Measurements from ENCODE around the gene TBC1D22A.

Gene TBC1D22A

GRCh38 chr22:46795845-46796565 is 33.6 kb downstream of the TBC1D22A start:
- no peak for DNase-seq

- DNase-seq, result no peak
Measured at GRCh38 chr22:46796566-46797195, 34.2 kb downstream of the TBC1D22A start.

- peak; percentile 21 to 56 (median 47) for DNase-seq
Measured at GRCh38 chr22:46797355-46797754, 34.9 kb downstream of the TBC1D22A start.

DNA sequence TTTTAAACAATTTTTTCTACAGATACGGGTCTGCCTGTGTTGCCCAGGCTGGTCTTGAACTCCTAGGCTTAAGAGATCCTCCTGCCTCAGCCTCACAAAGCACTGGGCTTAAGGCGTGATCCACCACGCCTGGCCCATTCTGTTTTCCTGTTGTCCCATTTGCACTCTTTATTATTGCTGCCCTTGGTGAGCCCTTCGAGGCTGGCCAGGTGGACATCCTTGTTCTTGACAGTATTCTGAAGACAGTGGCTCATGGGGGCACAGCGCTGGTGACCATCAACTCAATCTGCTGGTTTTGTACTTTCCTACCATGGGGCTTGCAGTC is 35.6 kb downstream of the TBC1D22A start:
- no peak for DNase-seq

GRCh38 chr22:46798366-46799350 is 36.2 kb downstream of the TBC1D22A start:
- DNase-seq, result peak; percentile 75 to 86 (median 78)

DNA sequence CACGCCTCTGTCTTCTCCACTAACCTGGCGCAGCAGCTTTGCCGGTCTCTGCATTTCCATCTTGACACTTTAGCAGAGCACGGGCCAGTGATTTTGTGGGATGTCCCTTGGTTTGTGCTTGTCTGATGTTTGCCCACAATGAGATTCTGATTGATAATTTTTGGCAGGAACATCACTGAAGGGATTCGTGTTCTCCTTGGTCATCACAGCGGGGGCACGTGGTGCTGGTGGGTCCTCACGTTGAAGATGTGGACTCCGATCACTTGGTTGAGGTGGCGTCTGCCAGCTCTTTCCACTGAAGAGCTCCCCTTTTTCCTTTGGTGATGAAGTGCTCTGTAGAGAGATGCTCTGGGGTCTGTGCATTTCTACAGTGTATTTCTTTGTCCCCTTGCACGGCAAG is 37.2 kb downstream of the TBC1D22A start:
- DNase-seq, result no peak

- DNase-seq, result no peak
Measured at GRCh38 chr22:46800102-46800857, 37.8 kb downstream of the TBC1D22A start.

- no peak for DNase-seq
Measured at GRCh38 chr22:46801331-46801811, 38.9 kb downstream of the TBC1D22A start.

DNA sequence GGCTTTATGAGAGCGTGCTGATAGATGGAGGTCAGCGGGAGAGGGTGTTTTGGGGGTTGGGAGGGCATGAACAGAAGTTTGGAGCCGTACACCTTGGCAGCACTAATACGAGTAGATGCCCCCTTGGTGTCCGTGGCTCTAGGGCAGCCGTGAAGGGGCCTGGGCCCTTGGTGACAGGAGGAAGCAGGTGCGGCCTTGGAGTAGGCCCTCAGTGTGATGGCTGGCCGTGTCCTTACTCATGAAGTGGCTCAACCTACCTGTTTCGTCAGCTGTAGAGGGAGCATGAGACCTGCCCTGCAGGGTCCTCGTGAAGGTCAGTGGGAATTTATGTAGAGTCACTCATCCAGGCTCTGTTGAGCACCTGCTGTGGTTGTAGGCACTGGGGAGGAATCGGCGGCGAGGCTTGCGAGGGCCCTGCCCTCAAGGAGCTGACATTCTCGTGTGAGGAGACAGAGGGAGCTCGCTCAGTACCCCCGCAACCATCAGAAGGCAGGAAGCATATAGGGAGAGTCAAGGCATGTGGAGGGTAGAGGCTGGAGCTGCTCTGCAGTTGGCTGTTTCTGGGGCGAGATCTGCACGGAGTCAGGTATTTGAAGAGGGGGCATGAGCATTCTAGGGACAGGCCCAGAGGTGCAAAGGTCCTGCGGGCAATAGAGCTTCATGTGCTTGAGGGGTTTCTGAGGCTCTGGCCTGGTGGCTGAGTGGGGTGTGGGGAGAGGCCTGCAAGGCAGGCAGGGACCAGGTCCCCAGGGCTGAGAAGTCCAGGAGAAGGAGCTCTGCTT is 39.6 kb downstream of the TBC1D22A start:
- no peak for DNase-seq

GRCh38 chr22:46802608-46803027 is 40.2 kb downstream of the TBC1D22A start:
- no peak for DNase-seq

- peak; percentile 50 to 77 (median 57) for DNase-seq
Measured at GRCh38 chr22:46803031-46803880, 40.8 kb downstream of the TBC1D22A start.

GRCh38 chr22:46803936-46804335 is 41.5 kb downstream of the TBC1D22A start:
- no peak for DNase-seq

DNA sequence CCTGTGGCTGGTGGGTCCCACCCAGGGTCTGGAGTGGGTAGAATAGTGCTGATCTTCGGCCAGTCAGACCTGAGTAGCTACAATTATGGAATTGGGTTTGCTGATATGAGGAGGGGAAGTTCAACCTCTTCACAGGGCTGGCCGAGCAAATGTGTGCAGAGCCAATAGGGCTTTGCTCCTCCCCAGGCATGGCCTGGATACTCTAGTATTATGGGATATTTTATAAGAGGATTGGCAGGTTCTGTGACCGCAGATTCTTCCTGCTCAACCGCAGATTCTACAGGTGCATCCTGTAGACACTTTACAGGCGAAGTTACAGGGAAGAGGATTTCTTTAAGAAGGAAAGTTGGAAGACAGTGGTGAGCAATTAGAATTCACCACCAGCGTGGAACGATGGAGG is 44.3 kb downstream of the TBC1D22A start:
- DNase-seq, result no peak

DNA sequence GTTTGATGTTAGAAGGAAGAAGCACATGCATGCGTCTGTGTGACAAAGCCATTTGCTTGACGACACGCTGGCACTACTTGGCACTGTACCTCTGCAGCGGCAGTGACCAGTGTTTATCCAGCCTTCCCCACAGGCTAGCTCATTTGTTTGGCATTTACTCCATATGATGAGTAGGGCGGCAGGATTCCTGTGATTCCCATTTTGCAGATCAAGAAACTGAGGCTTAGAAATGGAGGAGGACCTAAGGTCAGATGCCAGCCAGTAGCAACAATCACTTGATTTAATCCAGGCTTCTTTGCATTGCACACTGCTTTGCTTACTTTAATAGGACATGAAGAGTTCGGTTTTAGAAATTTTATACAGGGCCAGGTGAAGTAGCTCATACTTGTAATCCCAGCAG is 45.0 kb downstream of the TBC1D22A start:
- no peak for DNase-seq

DNA sequence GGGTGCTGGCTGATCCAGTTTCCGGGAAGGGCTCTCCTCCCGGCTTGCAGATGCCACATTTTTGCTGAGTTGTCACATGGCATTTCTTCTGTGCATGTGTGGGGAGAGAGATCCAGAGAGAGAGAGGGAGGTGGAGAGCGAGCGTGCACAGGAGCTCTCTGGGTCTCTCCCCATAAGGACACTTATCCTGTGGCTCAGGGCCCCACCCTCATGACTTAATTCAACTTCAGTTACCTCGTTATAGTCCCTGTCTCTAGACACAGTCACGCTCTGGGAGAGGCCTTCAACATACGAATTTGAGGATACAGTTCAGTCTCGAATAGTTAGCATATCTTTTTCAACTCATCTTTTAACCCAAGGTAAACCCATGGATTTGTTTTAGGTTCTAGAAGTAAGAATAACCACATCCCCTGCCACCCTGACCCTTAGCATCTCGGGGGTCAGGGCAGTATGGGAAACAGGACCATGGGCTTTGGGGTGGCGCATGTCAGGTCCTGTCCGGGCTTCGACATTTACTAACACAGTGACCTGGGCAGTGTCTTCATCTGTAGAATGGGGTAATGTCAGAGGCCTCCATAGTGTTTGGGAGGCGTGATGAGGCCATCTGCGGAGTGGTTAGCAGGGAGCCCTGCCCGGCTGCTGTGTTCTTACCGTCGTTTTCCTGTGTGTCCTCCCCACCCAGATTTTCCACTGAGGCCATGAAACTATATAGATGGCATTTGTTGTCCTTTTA is 46.9 kb downstream of the TBC1D22A start:
- no peak for DNase-seq

- DNase-seq, result no peak
Measured at GRCh38 chr22:46810856-46811786, 48.7 kb downstream of the TBC1D22A start.

GRCh38 chr22:46812034-46812605 is 49.7 kb downstream of the TBC1D22A start:
- no peak for DNase-seq

GRCh38 chr22:46812788-46813187 is 50.3 kb downstream of the TBC1D22A start:
- DNase-seq, result no peak

All from suppressor macrophage (primary cell).